ENCODE data around the gene FAM72C.
"Not testable (repeated sequence)": the region's sequence is repeated elsewhere in the genome, so short reads cannot be mapped to it uniquely, and the experiment has no call there.

DNA sequence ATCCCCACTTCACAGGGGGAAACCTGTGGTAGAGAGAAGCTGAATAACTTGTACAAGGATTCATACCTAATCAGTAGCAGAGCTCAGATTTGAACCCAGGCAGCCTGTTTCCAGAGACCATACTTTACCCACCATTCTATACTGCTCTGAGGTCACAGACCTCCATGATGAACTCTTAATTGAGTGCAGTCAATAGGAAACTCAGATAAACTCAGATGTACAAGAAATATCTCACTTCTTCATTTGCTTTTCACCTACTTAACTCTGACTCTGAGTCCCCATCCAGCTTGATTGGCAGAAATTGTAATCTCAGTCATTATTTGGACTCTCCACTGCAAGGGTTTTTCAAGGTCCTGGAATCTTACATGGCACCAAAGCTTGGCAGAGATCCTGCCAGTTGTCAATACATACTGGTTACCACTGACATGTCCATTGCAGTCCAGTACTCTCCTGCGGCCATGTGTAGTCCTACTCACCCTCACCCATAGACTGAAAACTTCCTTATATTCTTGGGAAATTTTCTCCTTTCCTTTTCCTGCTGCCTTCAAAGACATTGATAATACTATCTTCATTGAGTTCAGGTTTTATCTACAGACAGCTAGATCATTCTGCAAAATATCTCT, 29.4 kb downstream of the FAM72C start:
- TF ChIP-seq POLR2AphosphoS5 (IDR thresholded peaks at IDR 0.05); POLR2A (IDR thresholded peaks at IDR 0.05; ENCODE audit: low read depth): not testable (repeated sequence)
- TF ChIP-seq, protein P1, sequence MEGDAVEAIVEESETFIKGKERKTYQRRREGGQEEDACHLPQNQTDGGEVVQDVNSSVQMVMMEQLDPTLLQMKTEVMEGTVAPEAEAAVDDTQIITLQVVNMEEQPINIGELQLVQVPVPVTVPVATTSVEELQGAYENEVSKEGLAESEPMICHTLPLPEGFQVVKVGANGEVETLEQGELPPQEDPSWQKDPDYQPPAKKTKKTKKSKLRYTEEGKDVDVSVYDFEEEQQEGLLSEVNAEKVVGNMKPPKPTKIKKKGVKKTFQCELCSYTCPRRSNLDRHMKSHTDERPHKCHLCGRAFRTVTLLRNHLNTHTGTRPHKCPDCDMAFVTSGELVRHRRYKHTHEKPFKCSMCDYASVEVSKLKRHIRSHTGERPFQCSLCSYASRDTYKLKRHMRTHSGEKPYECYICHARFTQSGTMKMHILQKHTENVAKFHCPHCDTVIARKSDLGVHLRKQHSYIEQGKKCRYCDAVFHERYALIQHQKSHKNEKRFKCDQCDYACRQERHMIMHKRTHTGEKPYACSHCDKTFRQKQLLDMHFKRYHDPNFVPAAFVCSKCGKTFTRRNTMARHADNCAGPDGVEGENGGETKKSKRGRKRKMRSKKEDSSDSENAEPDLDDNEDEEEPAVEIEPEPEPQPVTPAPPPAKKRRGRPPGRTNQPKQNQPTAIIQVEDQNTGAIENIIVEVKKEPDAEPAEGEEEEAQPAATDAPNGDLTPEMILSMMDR (IDR thresholded peaks at IDR 0.05), result not testable (repeated sequence)

All from esophagus muscularis mucosa (tissue), 3 donors.